Measurements from ENCODE around the gene PYDC1. TPM values are rescaled to one million over a fixed set of nuclear protein-coding genes. Genes with fewer than 3 reads are reported as not detected.

The PYDC1 gene
- total and polyA plus RNA-seq, 2 experiments from 2014 or later = 1.8 TPM; not detected in 1

- TF ChIP-seq, protein P1, sequence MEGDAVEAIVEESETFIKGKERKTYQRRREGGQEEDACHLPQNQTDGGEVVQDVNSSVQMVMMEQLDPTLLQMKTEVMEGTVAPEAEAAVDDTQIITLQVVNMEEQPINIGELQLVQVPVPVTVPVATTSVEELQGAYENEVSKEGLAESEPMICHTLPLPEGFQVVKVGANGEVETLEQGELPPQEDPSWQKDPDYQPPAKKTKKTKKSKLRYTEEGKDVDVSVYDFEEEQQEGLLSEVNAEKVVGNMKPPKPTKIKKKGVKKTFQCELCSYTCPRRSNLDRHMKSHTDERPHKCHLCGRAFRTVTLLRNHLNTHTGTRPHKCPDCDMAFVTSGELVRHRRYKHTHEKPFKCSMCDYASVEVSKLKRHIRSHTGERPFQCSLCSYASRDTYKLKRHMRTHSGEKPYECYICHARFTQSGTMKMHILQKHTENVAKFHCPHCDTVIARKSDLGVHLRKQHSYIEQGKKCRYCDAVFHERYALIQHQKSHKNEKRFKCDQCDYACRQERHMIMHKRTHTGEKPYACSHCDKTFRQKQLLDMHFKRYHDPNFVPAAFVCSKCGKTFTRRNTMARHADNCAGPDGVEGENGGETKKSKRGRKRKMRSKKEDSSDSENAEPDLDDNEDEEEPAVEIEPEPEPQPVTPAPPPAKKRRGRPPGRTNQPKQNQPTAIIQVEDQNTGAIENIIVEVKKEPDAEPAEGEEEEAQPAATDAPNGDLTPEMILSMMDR (conservative IDR thresholded peaks at IDR 0.05; ENCODE audit: low read depth in 2 of 2) = no peak
- no peak for TF ChIP-seq POLR2AphosphoS5 (IDR thresholded peaks at IDR 0.05; ENCODE audit: low read depth)
- no peak for TF ChIP-seq EZH2phosphoT487 (IDR thresholded peaks at IDR 0.05; ENCODE audit: unreplicated experiment)
- TF ChIP-seq, protein P2, sequence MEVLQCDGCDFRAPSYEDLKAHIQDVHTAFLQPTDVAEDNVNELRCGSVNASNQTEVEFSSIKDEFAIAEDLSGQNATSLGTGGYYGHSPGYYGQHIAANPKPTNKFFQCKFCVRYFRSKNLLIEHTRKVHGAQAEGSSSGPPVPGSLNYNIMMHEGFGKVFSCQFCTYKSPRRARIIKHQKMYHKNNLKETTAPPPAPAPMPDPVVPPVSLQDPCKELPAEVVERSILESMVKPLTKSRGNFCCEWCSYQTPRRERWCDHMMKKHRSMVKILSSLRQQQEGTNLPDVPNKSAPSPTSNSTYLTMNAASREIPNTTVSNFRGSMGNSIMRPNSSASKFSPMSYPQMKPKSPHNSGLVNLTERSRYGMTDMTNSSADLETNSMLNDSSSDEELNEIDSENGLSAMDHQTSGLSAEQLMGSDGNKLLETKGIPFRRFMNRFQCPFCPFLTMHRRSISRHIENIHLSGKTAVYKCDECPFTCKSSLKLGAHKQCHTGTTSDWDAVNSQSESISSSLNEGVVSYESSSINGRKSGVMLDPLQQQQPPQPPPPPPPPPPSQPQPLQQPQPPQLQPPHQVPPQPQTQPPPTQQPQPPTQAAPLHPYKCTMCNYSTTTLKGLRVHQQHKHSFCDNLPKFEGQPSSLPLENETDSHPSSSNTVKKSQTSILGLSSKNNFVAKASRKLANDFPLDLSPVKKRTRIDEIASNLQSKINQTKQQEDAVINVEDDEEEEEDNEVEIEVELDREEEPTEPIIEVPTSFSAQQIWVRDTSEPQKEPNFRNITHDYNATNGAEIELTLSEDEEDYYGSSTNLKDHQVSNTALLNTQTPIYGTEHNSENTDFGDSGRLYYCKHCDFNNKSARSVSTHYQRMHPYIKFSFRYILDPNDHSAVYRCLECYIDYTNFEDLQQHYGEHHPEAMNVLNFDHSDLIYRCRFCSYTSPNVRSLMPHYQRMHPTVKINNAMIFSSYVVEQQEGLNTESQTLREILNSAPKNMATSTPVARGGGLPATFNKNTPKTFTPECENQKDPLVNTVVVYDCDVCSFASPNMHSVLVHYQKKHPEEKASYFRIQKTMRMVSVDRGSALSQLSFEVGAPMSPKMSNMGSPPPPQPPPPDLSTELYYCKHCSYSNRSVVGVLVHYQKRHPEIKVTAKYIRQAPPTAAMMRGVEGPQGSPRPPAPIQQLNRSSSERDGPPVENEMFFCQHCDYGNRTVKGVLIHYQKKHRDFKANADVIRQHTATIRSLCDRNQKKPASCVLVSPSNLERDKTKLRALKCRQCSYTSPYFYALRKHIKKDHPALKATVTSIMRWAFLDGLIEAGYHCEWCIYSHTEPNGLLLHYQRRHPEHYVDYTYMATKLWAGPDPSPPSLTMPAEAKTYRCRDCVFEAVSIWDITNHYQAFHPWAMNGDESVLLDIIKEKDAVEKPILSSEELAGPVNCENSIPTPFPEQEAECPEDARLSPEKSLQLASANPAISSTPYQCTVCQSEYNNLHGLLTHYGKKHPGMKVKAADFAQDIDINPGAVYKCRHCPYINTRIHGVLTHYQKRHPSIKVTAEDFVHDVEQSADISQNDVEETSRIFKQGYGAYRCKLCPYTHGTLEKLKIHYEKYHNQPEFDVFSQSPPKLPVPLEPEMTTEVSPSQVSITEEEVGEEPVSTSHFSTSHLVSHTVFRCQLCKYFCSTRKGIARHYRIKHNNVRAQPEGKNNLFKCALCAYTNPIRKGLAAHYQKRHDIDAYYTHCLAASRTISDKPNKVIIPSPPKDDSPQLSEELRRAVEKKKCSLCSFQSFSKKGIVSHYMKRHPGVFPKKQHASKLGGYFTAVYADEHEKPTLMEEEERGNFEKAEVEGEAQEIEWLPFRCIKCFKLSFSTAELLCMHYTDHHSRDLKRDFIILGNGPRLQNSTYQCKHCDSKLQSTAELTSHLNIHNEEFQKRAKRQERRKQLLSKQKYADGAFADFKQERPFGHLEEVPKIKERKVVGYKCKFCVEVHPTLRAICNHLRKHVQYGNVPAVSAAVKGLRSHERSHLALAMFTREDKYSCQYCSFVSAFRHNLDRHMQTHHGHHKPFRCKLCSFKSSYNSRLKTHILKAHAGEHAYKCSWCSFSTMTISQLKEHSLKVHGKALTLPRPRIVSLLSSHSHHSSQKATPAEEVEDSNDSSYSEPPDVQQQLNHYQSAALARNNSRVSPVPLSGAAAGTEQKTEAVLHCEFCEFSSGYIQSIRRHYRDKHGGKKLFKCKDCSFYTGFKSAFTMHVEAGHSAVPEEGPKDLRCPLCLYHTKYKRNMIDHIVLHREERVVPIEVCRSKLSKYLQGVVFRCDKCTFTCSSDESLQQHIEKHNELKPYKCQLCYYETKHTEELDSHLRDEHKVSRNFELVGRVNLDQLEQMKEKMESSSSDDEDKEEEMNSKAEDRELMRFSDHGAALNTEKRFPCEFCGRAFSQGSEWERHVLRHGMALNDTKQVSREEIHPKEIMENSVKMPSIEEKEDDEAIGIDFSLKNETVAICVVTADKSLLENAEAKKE (CRISPR knock-in tag; IDR thresholded peaks at IDR 0.05) = no peak
- TF ChIP-seq CREB1 (CRISPR knock-in tag; IDR thresholded peaks at IDR 0.05; ENCODE audit: low read depth) = no peak
- TF ChIP-seq, protein P3, sequence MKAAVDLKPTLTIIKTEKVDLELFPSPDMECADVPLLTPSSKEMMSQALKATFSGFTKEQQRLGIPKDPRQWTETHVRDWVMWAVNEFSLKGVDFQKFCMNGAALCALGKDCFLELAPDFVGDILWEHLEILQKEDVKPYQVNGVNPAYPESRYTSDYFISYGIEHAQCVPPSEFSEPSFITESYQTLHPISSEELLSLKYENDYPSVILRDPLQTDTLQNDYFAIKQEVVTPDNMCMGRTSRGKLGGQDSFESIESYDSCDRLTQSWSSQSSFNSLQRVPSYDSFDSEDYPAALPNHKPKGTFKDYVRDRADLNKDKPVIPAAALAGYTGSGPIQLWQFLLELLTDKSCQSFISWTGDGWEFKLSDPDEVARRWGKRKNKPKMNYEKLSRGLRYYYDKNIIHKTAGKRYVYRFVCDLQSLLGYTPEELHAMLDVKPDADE (IDR thresholded peaks at IDR 0.05) = no peak
Measured at GRCh38 chr16:31224092-31224955, 7.4 kb upstream of the PYDC1 start (continued).
